Kidney (tissue), 14 donors: Measurements from ENCODE around the gene OSTM1. TPM values are rescaled to one million over a fixed set of nuclear protein-coding genes. Genes with fewer than 3 reads are reported as not detected.

Experiments used
- DNase-seq, 5 donors: peaks; one replicate each; pipeline ENCODE4 v3.0.0-alpha.2; 2013 to 2020
- FAIRE-seq: peaks from 2 replicates; lab custom pipeline; 2012; peaks lifted over from hg19 to GRCh38; lab: Jason Lieb, UNC
- H3K27ac ChIP-seq, 2 donors: one replicate each; pipeline ENCODE4 v1.7.0; 2013; ENCODE audit warnings: low read depth in 2 of 2, low read length in 2 of 2, inconsistent platforms in 1 of 2
- H3K27me3 ChIP-seq: one replicate; pipeline ENCODE4 v1.7.1; 2013; ENCODE audit warnings: low read length, inconsistent platforms; ENCODE audit not compliant: control insufficient read depth, insufficient read depth
- H3K36me3 ChIP-seq, 3 donors: one replicate each; pipeline versions ENCODE4 v1.7.0 to v1.7.1; 2013; ENCODE audit warnings: low read length in 3 of 3, control low read depth in 1 of 3, inconsistent platforms in 1 of 3; ENCODE audit not compliant: insufficient read depth in 3 of 3, control insufficient read depth in 2 of 3
- H3K4me1 ChIP-seq, 3 donors: one replicate each; pipeline versions ENCODE4 v1.7.0 to v1.7.1; 2013; ENCODE audit warnings: low read length in 3 of 3, inconsistent platforms in 1 of 3, low read depth in 1 of 3; ENCODE audit not compliant: control insufficient read depth in 2 of 3, insufficient read depth in 2 of 3
- H3K4me3 ChIP-seq, 3 donors: one replicate each; pipeline versions ENCODE4 v1.7.0 to v1.8.1; 2013; ENCODE audit warnings: low read length in 3 of 3, control low read depth in 1 of 3, inconsistent platforms in 1 of 3
- H3K9ac ChIP-seq, 3 donors: one replicate each; pipeline versions ENCODE4 v1.7.0 to v1.7.1; 2013; ENCODE audit warnings: low read length in 3 of 3, control low read depth in 1 of 3, inconsistent platforms in 1 of 3
- H3K9me3 ChIP-seq, 3 donors: one replicate each; pipeline versions ENCODE4 v1.7.0 to v1.7.1; 2013; ENCODE audit warnings: low read length in 3 of 3, control low read depth in 1 of 3, inconsistent platforms in 1 of 3; ENCODE audit not compliant: control insufficient read depth in 2 of 3, insufficient read depth in 1 of 3
- CTCF ChIP-seq: IDR thresholded peaks from 3 replicates; pipeline ENCODE4 v1.5.1; 2012; ENCODE audit warnings: mild to moderate bottlenecking, moderate library complexity, borderline replicate concordance; ENCODE audit not compliant: insufficient read depth; ENCODE audit errors: extremely low read depth
- intact Hi-C: fragments of 100-400 bp; cut with DNase I; formaldehyde crosslinking; loops from one replicate; pipeline ENCODE4 v1.11.1; 2022
- polyA plus RNA-seq: library from polyadenylated mRNA; stranded (reverse); fragments of 350-450 nt; fragmentation: Illumina TruSeq; extraction: RNeasy Lipid Tissue Mini Kit (QIAGEN cat#74804); gene quantifications from one replicate; pipeline ENCODE4 v1.2.3, GENCODE V29; 2014; ENCODE audit warnings: low read depth, low replicate concordance; ENCODE audit not compliant: insufficient read depth
- total RNA-seq: library from RNA; stranded (reverse); fragmentation: NEBNext Ultra II Directional; extraction: Animal tissue kit (Norgen Biotek cat#: 25700); gene quantifications from one replicate; pipeline ENCODE4 v1.2.1, GENCODE V29; 2021
- donor health status: control.
- donor health status: control.
- donor health status: control.
- donor health status: control.
- donor health status: control.
- donor health status: DM: yes; HTN: yes; CAD: no.
- donor health status: Normal renal cell carcinoma (clear cell type).

The OSTM1 gene
- total and polyA plus RNA-seq, 2 donors from 2014 or later = 19.8 to 34.5 TPM

GRCh38 chr6:108113557-108114519 is 39.3 kb upstream of the OSTM1 start:
- Histone ChIP-seq H3K9me3 (no peaks in the 10 kb centered on the region), H3K4me3 (peak overlapping the region in 1 of 3 donors; percentile 35), H3K9ac (no peak overlapping the region), H3K4me1 (peaks cover 0 to 33% (median 16%) of the 10 kb centered on the region in 3 donors), H3K27ac (no peak overlapping the region), H3K36me3 (no peaks in the 10 kb centered on the region), H3K27me3 (peaks cover 45% of the 10 kb centered on the region)
- peak; percentile 53 for TF ChIP-seq CTCF
- DNase-seq = peak in 3 of 5 donors; percentile 56 to 86 (median 84)
- no peak for FAIRE-seq
- intact Hi-C loops = loop anchor here (10.0 kb wide), 2 partner anchors 381 to 411 kb away; no protein-coding TSS in a partner anchor

GRCh38 chr6:108108374-108108773 is 33.8 kb upstream of the OSTM1 start:
- H3K36me3 ChIP-seq = no peaks in the 10 kb centered on the region
- no peaks in the 10 kb centered on the region for H3K4me1 ChIP-seq
- H3K4me3 ChIP-seq = no peak overlapping the region
- intact Hi-C loops = no loop called here
- no peaks in the 10 kb centered on the region for H3K27me3 ChIP-seq
- H3K27ac ChIP-seq = no peak overlapping the region
- no peaks in the 10 kb centered on the region for H3K9me3 ChIP-seq
- DNase-seq (no peak), FAIRE-seq (no peak)
- no peak for TF ChIP-seq CTCF
- H3K9ac ChIP-seq = no peak overlapping the region

GRCh38 chr6:108107102-108107501 is 32.6 kb upstream of the OSTM1 start:
- FAIRE-seq (no peak), DNase-seq (no peak)
- H3K4me1 ChIP-seq = no peaks in the 10 kb centered on the region
- no peaks in the 10 kb centered on the region for H3K9me3 ChIP-seq
- H3K27me3 ChIP-seq = no peaks in the 10 kb centered on the region
- intact Hi-C loops = no loop called here
- no peak overlapping the region for H3K9ac ChIP-seq
- H3K4me3 ChIP-seq = no peak overlapping the region
- H3K36me3 ChIP-seq = no peaks in the 10 kb centered on the region
- no peak overlapping the region for H3K27ac ChIP-seq
- TF ChIP-seq CTCF = no peak
